Measurements from ENCODE around the gene DNAJC1.
"Not testable (repeated sequence)": the region's sequence is repeated elsewhere in the genome, so short reads cannot be mapped to it uniquely, and the experiment has no call there.

DNAJC1 gene

GRCh38 chr10:21824409-21824808 lies 179.1 kb downstream of the DNAJC1 start:
- Histone ChIP-seq H3K36me3 (no peaks in the 10 kb centered on the region), H3K27me3 (no peaks in the 10 kb centered on the region), H3K4me3 (ENCODE audit: low read depth, low read length) (no peak overlapping the region), H3K9me3 (no peaks in the 10 kb centered on the region), H3K4me1 (no peaks in the 10 kb centered on the region)
- no peak for DNase-seq
- TF ChIP-seq CTCF (IDR thresholded peaks at IDR 0.05; ENCODE audit: low read depth, low read length) = no peak

- no peaks in the 10 kb centered on the region for H3K9me3 ChIP-seq
- H3K36me3 ChIP-seq = no peaks in the 10 kb centered on the region
- no peaks in the 10 kb centered on the region for H3K27me3 ChIP-seq
- DNase-seq = no peak
- no peaks in the 10 kb centered on the region for H3K4me1 ChIP-seq
- no peak for TF ChIP-seq CTCF (IDR thresholded peaks at IDR 0.05; ENCODE audit: low read depth, low read length)
- H3K4me3 ChIP-seq (ENCODE audit: low read depth, low read length) = no peak overlapping the region
Observed at GRCh38 chr10:21823617-21824016, 179.9 kb downstream of the DNAJC1 start.

DNA sequence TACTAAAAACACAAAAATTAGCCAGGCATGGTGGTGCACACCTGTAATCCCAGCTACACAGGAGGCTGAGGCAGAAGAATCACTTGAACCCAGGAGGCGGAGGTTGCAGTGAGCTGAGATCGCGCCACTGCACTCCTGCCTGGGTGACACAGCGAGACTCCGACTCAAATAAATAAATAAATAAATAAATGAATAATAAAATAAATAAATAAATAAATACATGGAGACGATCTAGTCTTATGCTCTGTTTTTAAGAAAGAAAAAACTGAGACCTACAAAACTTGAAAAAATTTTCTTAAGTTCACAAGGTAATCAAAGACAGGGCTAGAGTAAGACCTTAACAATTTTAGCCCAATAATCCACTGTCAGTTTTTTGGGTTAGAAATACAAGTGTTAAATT lies 181.3 kb downstream of the DNAJC1 start:
- not testable (repeated sequence) for H3K27me3 ChIP-seq; H3K36me3 ChIP-seq; DNase-seq; H3K4me3 ChIP-seq (ENCODE audit: low read depth, low read length); H3K9me3 ChIP-seq; H3K4me1 ChIP-seq

DNA sequence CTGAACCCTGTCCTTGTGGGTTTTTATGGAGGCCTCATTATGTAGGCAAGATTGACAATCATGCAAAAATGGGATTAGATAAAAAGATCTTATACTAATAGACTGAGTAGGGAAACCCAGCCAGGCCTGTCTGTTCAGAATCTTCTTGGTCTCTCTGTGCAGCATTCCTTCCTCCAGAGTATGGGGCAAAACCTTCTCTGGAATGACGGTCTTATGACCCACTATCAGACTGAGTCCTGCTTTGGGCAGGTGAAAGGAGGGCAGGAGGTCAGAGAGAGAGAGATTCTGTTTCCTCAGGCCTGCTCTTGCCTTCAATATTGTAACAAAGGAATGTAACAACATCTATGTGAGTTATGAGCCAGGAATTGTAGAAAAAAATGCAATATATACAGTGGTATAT lies 182.6 kb downstream of the DNAJC1 start:
- TF ChIP-seq CTCF (IDR thresholded peaks at IDR 0.05; ENCODE audit: low read depth, low read length) = no peak
- no peak for DNase-seq
- no peak overlapping the region for H3K4me3 ChIP-seq (ENCODE audit: low read depth, low read length)

GRCh38 chr10:21818416-21818815 lies 185.1 kb downstream of the DNAJC1 start:
- H3K36me3 ChIP-seq; DNase-seq; H3K4me1 ChIP-seq; H3K27me3 ChIP-seq; H3K9me3 ChIP-seq; H3K4me3 ChIP-seq (ENCODE audit: low read depth, low read length): not testable (repeated sequence)

More for the DNA sequence above, 182.6 kb downstream of the DNAJC1 start:
- H3K9me3 ChIP-seq = no peaks in the 10 kb centered on the region
- no peaks in the 10 kb centered on the region for H3K27me3 ChIP-seq
- H3K4me1 ChIP-seq = no peaks in the 10 kb centered on the region; the same call in 1 of the 2 replicates
- H3K36me3 ChIP-seq = no peaks in the 10 kb centered on the region

DNA sequence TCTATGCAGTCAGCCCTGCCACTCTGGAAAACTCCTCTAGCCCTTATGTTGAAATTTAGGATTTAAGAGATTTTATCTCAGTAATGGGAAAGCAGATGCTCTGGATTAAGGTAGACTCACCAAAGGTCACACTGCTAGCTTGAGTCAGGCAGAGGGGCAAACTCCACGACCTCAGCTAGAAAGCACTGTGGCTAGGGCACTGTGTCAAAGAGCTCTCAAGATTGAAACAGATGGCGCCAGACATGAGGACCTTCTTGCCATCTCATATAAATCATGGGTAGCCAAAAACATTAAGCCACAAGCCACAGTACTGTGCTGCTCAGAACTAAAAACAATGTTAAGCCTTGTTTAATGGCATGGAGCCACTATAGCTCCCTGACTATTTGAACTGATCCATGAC lies 188.7 kb downstream of the DNAJC1 start:
- no peaks in the 10 kb centered on the region; the same call in none of the 2 replicates for H3K4me1 ChIP-seq

DNA sequence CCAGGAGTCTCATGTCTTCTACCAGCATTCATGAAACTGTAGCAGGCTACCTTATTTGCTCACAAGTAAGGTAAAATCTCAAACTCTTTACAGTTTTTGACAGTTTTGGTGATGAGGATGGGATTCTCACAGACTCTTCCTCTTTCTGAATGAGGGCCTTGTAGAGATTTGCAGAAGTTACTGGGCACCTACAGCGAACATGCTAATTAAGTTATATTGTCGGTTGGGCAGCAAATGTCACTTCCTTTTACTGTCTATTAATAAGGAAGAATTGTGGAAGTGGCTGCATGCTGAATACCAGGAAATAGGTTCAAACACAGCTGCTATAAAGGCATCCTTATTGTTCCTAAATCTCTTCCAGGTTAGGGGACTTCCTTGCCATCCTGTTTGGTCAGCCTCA lies 189.6 kb downstream of the DNAJC1 start:
- Histone ChIP-seq H3K4me1 (no peaks in the 10 kb centered on the region; the same call in none of the 2 replicates), H3K27me3 (no peaks in the 10 kb centered on the region), H3K4me3 (ENCODE audit: low read depth, low read length) (no peak overlapping the region), H3K36me3 (no peaks in the 10 kb centered on the region), H3K9me3 (no peaks in the 10 kb centered on the region)
- no peak for TF ChIP-seq CTCF (IDR thresholded peaks at IDR 0.05; ENCODE audit: low read depth, low read length)
- no peak for DNase-seq

More for the DNA sequence above, 188.7 kb downstream of the DNAJC1 start:
- H3K4me3 ChIP-seq (ENCODE audit: low read depth, low read length) = no peak overlapping the region
- no peaks in the 10 kb centered on the region for H3K27me3 ChIP-seq
- H3K9me3 ChIP-seq = no peaks in the 10 kb centered on the region
- no peak for TF ChIP-seq CTCF (IDR thresholded peaks at IDR 0.05; ENCODE audit: low read depth, low read length)
- no peaks in the 10 kb centered on the region for H3K36me3 ChIP-seq
- DNase-seq = no peak

Measured in BE2C (cell line).